ENCODE data around the gene TMEM167B. TPM values are rescaled to one million over a fixed set of nuclear protein-coding genes. Genes with fewer than 3 reads are reported as not detected.

TMEM167B gene
- polyA plus RNA-seq, 1 donor (not counting 4 experiments of a cell fraction or from before 2014, with no cell fraction given): 15.7 TPM

DNA sequence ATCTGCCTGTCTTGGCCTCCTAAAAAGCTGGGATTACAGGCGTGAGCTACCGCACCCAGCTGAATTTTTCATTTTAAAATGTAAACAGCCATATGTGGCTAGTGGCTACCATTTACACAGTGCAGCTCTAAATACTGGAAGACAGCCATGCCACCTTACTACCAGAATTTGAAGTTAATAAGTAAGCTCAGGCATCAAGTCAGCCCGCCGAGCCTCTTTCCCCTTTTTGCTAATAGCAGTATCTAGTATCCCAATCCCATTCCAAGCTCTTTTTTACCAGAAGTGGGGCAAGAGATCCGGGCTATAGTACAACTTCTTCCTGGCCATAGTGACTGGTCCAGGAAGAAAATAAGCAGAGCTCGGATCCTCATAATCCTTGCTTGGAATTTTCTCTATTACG, 29.9 kb upstream of the TMEM167B start:
- H3K9me1 ChIP-seq (ENCODE audit: control insufficient read depth, extremely low read depth, insufficient read depth, low read length): no peaks in the 10 kb centered on the region
- dilution Hi-C loops (cut with MboI; ENCODE audit: extremely low pct_ligation_motif_present, low sequenced_read_pairs): no loop called here

DNA sequence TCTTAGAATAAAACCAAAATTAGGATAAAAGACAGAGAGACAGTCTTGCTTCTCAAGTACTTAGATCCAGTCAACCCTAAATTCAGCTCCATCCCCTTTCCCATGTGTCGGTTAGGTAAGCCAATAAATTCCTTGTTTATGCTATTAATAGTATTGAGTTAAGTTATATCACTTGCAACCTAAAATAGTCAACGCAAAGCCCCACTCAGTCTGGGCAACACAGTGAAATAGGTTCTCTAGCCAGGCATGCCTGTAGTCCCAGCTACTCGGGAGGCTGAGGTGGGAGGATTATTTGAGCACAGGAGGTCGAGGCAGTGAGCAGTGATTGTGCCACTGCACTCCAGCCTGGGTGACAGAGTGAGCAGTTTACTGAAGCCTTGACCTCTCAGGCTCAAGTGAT, 29.4 kb upstream of the TMEM167B start:
- no peak overlapping the region for H3K27ac ChIP-seq (ENCODE audit: control insufficient read depth, insufficient read depth, low read length)
- H3K36me3 ChIP-seq (ENCODE audit: control insufficient read depth in 2 of 2, extremely low read depth in 1 of 2, insufficient read depth in 2 of 2, low read length in 2 of 2): peaks cover 4 to 5% of the 10 kb centered on the region in 2 experiments
- DNase-seq (ENCODE audit: low read depth, low spot score): no peak
- no peaks in the 10 kb centered on the region for H3K9me3 ChIP-seq (ENCODE audit: control insufficient read depth, low read depth, low read length)
- H4K20me1 ChIP-seq (ENCODE audit: control insufficient read depth, extremely low read depth, insufficient read depth, low read length): no peaks in the 10 kb centered on the region
- H3K9me1 ChIP-seq (ENCODE audit: control insufficient read depth, extremely low read depth, insufficient read depth, low read length): no peaks in the 10 kb centered on the region
- peaks cover 4% of the 10 kb centered on the region for H3K4me1 ChIP-seq (ENCODE audit: control insufficient read depth, extremely low read depth, insufficient read depth, low read length)
- TF ChIP-seq, protein P1, sequence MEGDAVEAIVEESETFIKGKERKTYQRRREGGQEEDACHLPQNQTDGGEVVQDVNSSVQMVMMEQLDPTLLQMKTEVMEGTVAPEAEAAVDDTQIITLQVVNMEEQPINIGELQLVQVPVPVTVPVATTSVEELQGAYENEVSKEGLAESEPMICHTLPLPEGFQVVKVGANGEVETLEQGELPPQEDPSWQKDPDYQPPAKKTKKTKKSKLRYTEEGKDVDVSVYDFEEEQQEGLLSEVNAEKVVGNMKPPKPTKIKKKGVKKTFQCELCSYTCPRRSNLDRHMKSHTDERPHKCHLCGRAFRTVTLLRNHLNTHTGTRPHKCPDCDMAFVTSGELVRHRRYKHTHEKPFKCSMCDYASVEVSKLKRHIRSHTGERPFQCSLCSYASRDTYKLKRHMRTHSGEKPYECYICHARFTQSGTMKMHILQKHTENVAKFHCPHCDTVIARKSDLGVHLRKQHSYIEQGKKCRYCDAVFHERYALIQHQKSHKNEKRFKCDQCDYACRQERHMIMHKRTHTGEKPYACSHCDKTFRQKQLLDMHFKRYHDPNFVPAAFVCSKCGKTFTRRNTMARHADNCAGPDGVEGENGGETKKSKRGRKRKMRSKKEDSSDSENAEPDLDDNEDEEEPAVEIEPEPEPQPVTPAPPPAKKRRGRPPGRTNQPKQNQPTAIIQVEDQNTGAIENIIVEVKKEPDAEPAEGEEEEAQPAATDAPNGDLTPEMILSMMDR (optimal IDR thresholded peaks at IDR 0.05 in 1 of 3, IDR thresholded peaks at IDR 0.05 in 1 of 3, conservative IDR thresholded peaks at IDR 0.05 in 1 of 3; ENCODE audit: extremely low read depth in 1 of 3, insufficient read depth in 2 of 3, low read length in 3 of 3): no peak
- no peak for TF ChIP-seq EZH2 (IDR thresholded peaks at IDR 0.05; ENCODE audit: low read length)
- no peaks in the 10 kb centered on the region for H3K27me3 ChIP-seq (ENCODE audit: control insufficient read depth, extremely low read depth, insufficient read depth, low read length)
- no peak for FAIRE-seq
- H3K79me2 ChIP-seq (ENCODE audit: control insufficient read depth, insufficient read depth, low read length): no peaks in the 10 kb centered on the region
- no peak overlapping the region for H3K4me2 ChIP-seq (ENCODE audit: control insufficient read depth, extremely low read depth, insufficient read depth, low read depth, low read length)
- H3K4me3 ChIP-seq (ENCODE audit: control insufficient read depth in 2 of 3, extremely low read depth in 1 of 3, insufficient read depth in 2 of 3, low read depth in 1 of 3, low read length in 3 of 3): no peak overlapping the region
- no peak overlapping the region for H2AFZ ChIP-seq (ENCODE audit: control insufficient read depth, low read length)
- H3K9ac ChIP-seq (ENCODE audit: control insufficient read depth, extremely low read depth, insufficient read depth, low read length): no peak overlapping the region
- dilution Hi-C loops (cut with MboI; ENCODE audit: extremely low pct_ligation_motif_present, low sequenced_read_pairs): no loop called here

More for the DNA sequence above, 29.9 kb upstream of the TMEM167B start:
- Histone ChIP-seq H2AFZ (ENCODE audit: control insufficient read depth, low read length) (no peak overlapping the region), H4K20me1 (ENCODE audit: control insufficient read depth, extremely low read depth, insufficient read depth, low read length) (no peaks in the 10 kb centered on the region), H3K36me3 (ENCODE audit: control insufficient read depth in 2 of 2, extremely low read depth in 1 of 2, insufficient read depth in 2 of 2, low read length in 2 of 2) (peaks cover 3 to 4% of the 10 kb centered on the region in 2 experiments), H3K79me2 (ENCODE audit: control insufficient read depth, insufficient read depth, low read length) (no peaks in the 10 kb centered on the region), H3K4me2 (ENCODE audit: control insufficient read depth, extremely low read depth, insufficient read depth, low read depth, low read length) (no peak overlapping the region), H3K4me3 (ENCODE audit: control insufficient read depth in 2 of 3, extremely low read depth in 1 of 3, insufficient read depth in 2 of 3, low read depth in 1 of 3, low read length in 3 of 3) (no peak overlapping the region), H3K9ac (ENCODE audit: control insufficient read depth, extremely low read depth, insufficient read depth, low read length) (no peak overlapping the region), H3K4me1 (ENCODE audit: control insufficient read depth, extremely low read depth, insufficient read depth, low read length) (peaks cover 4% of the 10 kb centered on the region), H3K9me3 (ENCODE audit: control insufficient read depth, low read depth, low read length) (no peaks in the 10 kb centered on the region), H3K27me3 (ENCODE audit: control insufficient read depth, extremely low read depth, insufficient read depth, low read length) (no peaks in the 10 kb centered on the region), H3K27ac (ENCODE audit: control insufficient read depth, insufficient read depth, low read length) (no peak overlapping the region)
- DNase-seq (ENCODE audit: low read depth, low spot score): no peak
- TF ChIP-seq EZH2 (IDR thresholded peaks at IDR 0.05; ENCODE audit: low read length): no peak
- TF ChIP-seq, protein P1 (optimal IDR thresholded peaks at IDR 0.05 in 1 of 3, IDR thresholded peaks at IDR 0.05 in 1 of 3, conservative IDR thresholded peaks at IDR 0.05 in 1 of 3; ENCODE audit: extremely low read depth in 1 of 3, insufficient read depth in 2 of 3, low read length in 3 of 3): no peak
- no peak for FAIRE-seq

All from keratinocyte (primary cell).